ENCODE results near the gene GPC6. TPM values are rescaled to one million over a fixed set of nuclear protein-coding genes. Genes with fewer than 3 reads are reported as not detected.

The GPC6 gene
- total RNA-seq, 1 experiment from 2014 or later, result 16.7 TPM

DNA sequence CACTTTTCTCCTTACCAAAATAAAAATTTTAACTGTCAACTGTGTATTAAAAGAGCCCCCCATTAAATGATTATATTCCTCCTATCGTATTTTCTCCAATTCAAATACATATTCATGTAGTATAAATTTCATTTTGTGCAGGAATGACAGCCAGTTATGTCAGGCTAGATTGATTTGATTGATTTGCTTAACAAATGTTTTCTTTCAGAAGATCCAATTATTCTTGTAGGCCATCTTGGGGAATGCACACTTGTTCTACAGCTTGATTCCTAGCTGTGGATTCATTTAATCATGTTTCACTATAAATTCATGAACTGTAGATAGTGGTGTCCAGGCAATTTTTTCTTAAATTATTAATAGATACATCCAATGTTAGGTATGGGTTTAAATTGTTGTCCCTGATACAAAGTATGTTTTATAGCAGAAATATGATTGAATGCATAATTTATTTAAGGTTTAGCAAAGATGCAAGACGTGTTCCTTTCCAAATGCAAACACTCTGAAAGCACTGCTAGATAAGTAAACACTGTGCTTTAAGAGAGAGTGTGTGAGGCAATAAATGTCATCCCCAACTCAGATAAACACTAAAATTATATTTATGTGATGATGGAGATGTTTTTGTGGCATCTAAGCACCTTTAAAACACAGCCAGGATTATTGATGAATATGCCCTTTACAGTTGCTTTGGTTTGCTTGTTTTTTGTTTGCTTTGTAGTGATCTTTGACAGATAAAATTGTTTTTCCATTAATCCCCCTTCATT lies 721.7 kb downstream of the GPC6 start:
- no peak for DNase-seq (ENCODE audit: extremely low read depth, low read depth)

DNA sequence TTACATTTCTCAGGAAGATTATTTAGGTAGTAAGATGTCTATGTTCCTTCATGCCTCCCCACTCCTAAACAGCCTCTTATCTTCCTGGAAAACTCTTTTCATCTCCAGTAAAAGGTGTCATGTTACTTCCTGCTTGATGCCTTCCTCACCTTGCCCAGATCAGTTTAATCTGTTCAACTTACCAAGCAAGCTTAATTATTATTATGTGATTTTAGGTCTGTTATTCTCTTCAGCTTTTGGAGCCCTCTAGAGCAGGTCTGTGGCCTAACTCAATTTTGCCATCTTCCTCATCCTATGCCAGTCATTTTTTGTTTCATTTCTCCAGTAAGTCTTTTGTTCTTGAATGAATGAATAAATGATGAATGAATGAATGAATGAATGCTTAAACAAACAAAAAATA lies 724.5 kb downstream of the GPC6 start:
- DNase-seq (ENCODE audit: extremely low read depth, low read depth), result no peak

DNA sequence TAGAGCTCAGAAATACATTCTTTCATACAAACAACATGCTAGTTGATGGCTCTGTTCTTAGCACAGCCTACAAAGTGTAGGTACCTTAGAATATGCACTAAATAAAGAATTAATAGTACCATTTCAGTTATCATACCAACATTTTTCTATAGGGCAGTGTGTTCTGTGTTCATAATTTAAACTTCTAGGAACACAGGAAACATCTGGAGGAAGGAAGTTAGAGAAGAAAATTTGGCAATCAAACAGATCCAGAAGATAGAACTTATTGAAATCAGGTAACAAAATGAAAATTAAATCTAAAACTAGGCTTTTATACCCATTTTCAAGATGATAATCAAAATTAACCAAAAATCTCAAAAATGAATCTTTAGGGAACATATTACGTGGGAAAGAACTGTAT lies 725.3 kb downstream of the GPC6 start:
- no peak for DNase-seq (ENCODE audit: extremely low read depth, low read depth)

DNA sequence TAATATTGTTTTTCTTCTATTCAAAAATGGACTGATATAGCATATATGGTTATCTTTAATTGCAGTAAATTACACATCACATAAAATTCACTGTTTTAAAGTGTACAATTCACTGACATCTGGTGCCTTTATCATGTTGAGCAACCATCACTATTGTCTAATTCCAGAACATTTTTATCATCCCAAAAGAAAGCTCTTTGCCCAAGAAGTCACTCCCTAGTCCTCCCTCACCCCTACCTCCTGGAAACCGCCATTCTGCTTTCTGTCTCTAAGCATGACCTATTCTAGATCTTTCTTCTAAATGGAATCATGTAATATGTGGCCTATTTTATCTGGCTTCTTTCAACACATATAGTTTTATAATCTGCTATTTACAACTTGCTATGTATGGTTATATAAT lies 727.2 kb downstream of the GPC6 start:
- DNase-seq (ENCODE audit: extremely low read depth, low read depth), result no peak

GRCh38 chr13:93955904-93956303 lies 729.3 kb downstream of the GPC6 start:
- DNase-seq (ENCODE audit: extremely low read depth, low read depth), result no peak

DNA sequence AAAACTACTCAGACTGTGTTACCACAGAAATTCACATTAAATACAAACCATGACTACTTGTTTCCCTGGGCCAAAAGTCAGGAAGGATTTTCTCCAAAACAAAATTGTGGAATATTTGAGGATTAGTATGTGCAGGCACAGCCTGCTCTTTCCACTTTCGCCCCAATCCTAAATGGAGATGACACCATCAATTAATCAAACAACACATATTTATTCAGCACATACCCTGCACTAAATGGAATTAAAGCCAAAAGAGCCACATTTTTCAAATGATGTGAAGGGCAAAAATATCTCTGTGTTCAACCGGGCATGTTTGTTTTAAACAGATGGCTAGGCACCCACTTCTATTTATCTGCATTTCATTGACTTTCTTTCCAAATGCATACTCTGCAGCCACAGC lies 729.8 kb downstream of the GPC6 start:
- no peak for DNase-seq (ENCODE audit: extremely low read depth, low read depth)

- DNase-seq (ENCODE audit: extremely low read depth, low read depth), result no peak
Measured at GRCh38 chr13:93957371-93957770, 730.8 kb downstream of the GPC6 start.

DNA sequence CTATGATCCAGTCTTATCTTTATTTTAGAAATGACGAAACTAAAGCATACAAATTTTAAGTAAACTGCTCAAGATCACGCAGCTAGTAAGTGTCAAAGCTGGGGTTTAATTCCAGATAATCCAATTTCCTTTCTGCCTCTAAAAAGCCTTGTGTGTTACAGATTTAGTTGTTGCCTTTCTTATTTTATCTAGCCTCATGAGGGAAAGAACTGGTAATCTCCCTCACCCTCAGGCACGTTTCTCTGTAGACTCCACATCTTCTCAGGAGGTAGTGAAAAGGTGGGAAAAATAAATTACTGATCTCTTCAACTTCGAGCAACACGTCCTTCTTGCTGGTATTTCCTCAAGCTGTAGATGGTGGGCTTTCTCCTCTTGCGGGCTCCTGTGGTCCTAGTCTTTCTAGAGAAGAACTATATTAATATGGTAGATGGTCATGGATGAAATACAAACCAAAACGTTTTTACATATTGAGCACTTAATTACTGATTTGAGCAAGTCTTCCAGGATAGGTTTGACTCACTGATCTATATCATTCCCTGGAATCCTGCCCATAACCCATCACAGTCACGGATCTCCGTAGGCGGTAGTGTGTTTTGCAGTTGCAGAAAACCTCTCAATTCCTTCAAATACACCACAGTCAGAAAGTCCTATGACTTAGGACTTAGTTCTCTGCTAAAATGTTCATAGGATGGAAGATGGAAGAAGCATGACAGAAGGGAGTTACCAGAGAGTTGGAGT lies 733.4 kb downstream of the GPC6 start:
- DNase-seq (ENCODE audit: extremely low read depth, low read depth), result no peak

DNA sequence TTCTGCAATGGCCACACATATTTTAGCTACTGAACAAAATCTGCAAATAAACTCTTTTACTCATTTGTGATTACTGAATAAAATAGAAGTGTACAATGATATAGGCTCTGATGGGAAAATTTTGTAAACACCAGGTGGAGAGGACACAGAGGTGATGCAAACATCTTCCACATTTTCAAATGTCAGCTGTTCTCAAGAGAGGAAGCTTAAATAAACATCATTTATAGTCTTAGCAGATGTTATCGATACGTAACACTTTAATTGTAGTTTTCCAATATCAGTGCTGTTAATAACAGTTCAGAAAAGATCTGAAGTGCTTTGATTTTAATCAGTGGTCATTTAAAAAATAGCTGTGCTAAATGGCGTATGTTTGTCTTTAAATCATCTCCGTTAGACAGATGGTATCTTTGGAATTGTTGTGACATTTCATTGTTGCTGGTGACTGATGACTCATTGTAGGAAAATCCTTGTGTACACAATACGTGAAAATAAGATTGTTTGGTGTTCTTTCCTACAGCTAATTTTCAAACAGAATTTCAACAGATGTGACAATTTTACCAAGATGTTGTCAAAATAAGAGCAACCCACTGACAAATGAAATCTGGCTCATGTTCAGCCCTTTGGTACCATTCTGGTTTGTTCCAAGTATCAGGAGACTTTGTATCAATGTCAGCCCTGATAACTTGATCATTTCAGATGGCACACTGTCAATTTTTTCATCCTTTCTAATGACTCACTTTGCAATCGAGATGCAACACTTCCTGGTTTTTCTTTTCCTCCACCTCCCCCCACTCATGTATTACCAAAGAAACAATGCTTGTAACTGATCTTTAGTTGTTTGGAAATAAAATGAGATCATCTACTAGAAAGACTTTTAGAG lies 736.9 kb downstream of the GPC6 start:
- peak; percentile 83 for DNase-seq (ENCODE audit: extremely low read depth, low read depth)

DNA sequence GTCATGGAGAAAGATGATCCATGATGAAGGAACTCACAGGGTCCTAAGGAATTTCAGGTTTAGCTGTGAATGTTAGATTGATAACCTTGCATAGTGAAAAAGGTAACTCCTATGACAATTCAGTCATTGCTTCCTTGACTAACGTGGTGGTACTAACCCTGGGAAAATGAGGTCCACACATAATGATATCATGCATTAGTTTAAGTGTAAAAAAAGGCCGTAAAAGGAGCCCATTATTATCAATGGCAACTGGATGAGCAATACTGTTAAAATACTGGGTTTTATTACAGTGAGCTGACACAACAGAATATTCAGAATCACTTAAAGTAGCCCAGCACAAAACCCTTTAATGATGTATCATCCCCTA lies 737.5 kb downstream of the GPC6 start:
- DNase-seq (ENCODE audit: extremely low read depth, low read depth), result no peak

- DNase-seq (ENCODE audit: extremely low read depth, low read depth), result no peak
Measured at GRCh38 chr13:93965587-93965986, 739.0 kb downstream of the GPC6 start.

GRCh38 chr13:93966267-93966936 lies 739.8 kb downstream of the GPC6 start:
- DNase-seq (ENCODE audit: extremely low read depth, low read depth), result no peak

- no peak for DNase-seq (ENCODE audit: extremely low read depth, low read depth)
Measured at GRCh38 chr13:93967286-93967685, 740.7 kb downstream of the GPC6 start.

GRCh38 chr13:93975242-93975641 lies 748.6 kb downstream of the GPC6 start:
- DNase-seq (ENCODE audit: extremely low read depth, low read depth), result no peak

DNA sequence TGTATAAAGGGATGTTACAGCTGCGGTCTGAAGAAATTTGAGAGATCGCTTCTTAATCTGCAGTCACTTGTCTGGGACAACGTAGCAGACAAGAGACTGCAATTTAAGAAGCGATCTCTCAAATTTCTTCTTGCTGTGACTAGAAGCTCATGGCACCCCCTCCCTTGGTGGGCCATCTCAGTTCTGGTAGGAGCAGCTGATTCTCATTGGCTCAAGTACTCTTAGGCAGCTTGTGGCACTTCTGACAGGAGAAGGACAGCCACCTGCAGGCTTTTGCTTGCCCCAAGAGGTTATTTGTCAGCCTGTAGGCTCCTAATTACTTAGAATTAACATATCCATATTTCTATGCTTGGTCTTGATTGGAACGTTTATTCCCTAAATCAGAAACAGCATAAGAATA lies 749.9 kb downstream of the GPC6 start:
- DNase-seq (ENCODE audit: extremely low read depth, low read depth), result no peak

GRCh38 chr13:93977986-93978385 lies 751.4 kb downstream of the GPC6 start:
- DNase-seq (ENCODE audit: extremely low read depth, low read depth), result no peak

DNA sequence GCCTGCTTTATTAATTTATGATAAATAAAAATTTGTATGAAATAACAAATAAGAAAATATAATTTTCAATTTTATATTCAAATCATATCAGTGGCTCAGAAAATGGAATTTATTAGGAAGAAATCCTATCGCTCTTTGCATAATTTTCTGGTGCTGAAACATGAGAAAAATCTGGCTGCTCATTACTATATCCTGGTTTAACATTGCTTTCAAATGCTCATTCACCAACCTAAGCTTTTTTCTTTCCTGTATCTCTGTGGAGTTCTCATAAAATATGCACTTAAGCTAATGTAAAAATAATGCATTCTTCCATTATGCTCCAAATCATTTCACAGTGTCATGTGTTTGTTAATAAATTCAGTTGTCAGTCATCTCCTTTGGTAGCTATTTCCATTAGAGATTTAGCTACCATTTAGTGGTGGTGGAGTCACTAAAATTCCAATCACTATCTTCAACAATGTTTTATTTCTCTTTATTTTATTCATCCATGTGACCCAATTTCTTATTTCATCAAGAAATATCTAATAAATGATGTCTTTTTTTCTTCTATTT lies 754.9 kb downstream of the GPC6 start:
- DNase-seq (ENCODE audit: extremely low read depth, low read depth), result no peak

GRCh38 chr13:93982179-93982918 lies 755.7 kb downstream of the GPC6 start:
- no peak for DNase-seq (ENCODE audit: extremely low read depth, low read depth)

- DNase-seq (ENCODE audit: extremely low read depth, low read depth), result no peak
Measured at GRCh38 chr13:93984052-93984451, 757.4 kb downstream of the GPC6 start.

- no peak for DNase-seq (ENCODE audit: extremely low read depth, low read depth)
Measured at GRCh38 chr13:93984876-93985275, 758.3 kb downstream of the GPC6 start.

Measured in NCI-H460 (cell line).